Measurements from ENCODE around the gene PSMB2. TPM values are rescaled to one million over a fixed set of nuclear protein-coding genes. Genes with fewer than 3 reads are reported as not detected.

Gene PSMB2
- total and polyA plus RNA-seq, 2 of the 8 experiments (the other 6 are each of a cell fraction or from before 2014, with no cell fraction given), result 91.4 to 101 TPM

- Histone ChIP-seq H2BK15ac (ENCODE audit: low read length) (no peak overlapping the region), H3K4me1 (replicated peaks in 1 of 4; ENCODE audit: control insufficient read depth in 3 of 4, insufficient read depth in 4 of 4, low read length in 3 of 4) (no peaks in the 10 kb centered on the region), H3K27ac (ENCODE audit: low read depth, low read length) (no peak overlapping the region), H4K20me1 (replicated peaks in 1 of 2; ENCODE audit: control insufficient read depth in 1 of 2, insufficient read depth in 2 of 2, low read length in 2 of 2) (no peaks in the 10 kb centered on the region), H3K79me1 (ENCODE audit: low read depth, low read length) (no peaks in the 10 kb centered on the region), H3K4me3 (ENCODE audit: extremely low read depth in 1 of 4, insufficient read depth in 2 of 4, low read depth in 3 of 4, low read length in 4 of 4) (no peak overlapping the region), H2BK120ac (replicated peaks; ENCODE audit: low read depth, low read length) (no peak overlapping the region), H3K4ac (replicated peaks; ENCODE audit: insufficient read length, low read depth, low read length) (no peak overlapping the region), H3K79me2 (ENCODE audit: control insufficient read depth in 1 of 2, insufficient read depth in 2 of 2, low read length in 2 of 2) (peaks cover 0 to 3% of the 10 kb centered on the region in 2 experiments; a peak in 2 of 4 replicates), H3K9ac (replicated peaks in 1 of 4; ENCODE audit: extremely low read depth in 1 of 4, low read depth in 3 of 4, low read length in 3 of 4) (no peak overlapping the region), H4K91ac (replicated peaks; ENCODE audit: insufficient read length, low read length) (no peak overlapping the region), H3K56ac (replicated peaks; ENCODE audit: insufficient read length, low read depth, low read length) (no peak overlapping the region), H4K8ac (ENCODE audit: extremely low read depth, insufficient read depth, low read length) (no peak overlapping the region), H3K18ac (ENCODE audit: extremely low read depth, low read length) (no peak overlapping the region), H4K5ac (ENCODE audit: insufficient read length, low read depth, low read length) (no peak overlapping the region), H3K14ac (ENCODE audit: insufficient read length) (no peak overlapping the region), H3K4me2 (ENCODE audit: insufficient read depth in 1 of 2, low read depth in 2 of 2, low read length in 2 of 2) (no peak overlapping the region), H2BK20ac (ENCODE audit: low read length) (no peak overlapping the region), H3K23me2 (ENCODE audit: low read depth, low read length) (peaks cover 2% of the 10 kb centered on the region; the same call in 1 of the 2 replicates), H2AK5ac (ENCODE audit: low read depth, low read length) (no peak overlapping the region), H2AFZ (ENCODE audit: low read length) (no peak overlapping the region), H3K27me3 (replicated peaks in 1 of 4; ENCODE audit: control insufficient read depth in 3 of 4, extremely low read depth in 1 of 4, insufficient read depth in 3 of 4, low read length in 3 of 4) (no peaks in the 10 kb centered on the region), H2BK5ac (ENCODE audit: low read depth, low read length) (no peak overlapping the region), H3K9me3 (ENCODE audit: insufficient read depth in 2 of 2, low read depth in 1 of 2, low read length in 1 of 2) (no peaks in the 10 kb centered on the region), H3K36me3 (ENCODE audit: control insufficient read depth in 2 of 4, insufficient read depth in 4 of 4, low read length in 3 of 4) (no peaks in the 10 kb centered on the region), H2BK12ac (ENCODE audit: low read depth, low read length) (no peak overlapping the region), H3K23ac (ENCODE audit: insufficient read length) (no peak overlapping the region)
- peak in 2 of 3 experiments; percentile 23 to 48; a peak in 1 of 4 replicates for TF ChIP-seq CTCF (IDR thresholded peaks at IDR 0.05; ENCODE audit: control extremely low read depth in 1 of 3, insufficient read depth in 1 of 3, low read depth in 1 of 3, low read length in 3 of 3)
- TF ChIP-seq BRCA1 (IDR thresholded peaks at IDR 0.05; ENCODE audit: low read depth, low read length), result no peak
- no peak for TF ChIP-seq ATF2 (IDR thresholded peaks at IDR 0.05; ENCODE audit: low read length)
- no peak for TF ChIP-seq RBBP5 (IDR thresholded peaks at IDR 0.05; ENCODE audit: borderline replicate concordance, low read depth, low read length)
- peak; percentile 32 to 48 for TF ChIP-seq RAD21 (IDR thresholded peaks at IDR 0.05 in 1 of 2, conservative IDR thresholded peaks at IDR 0.05 in 1 of 2; ENCODE audit: low read depth in 2 of 2, low read length in 2 of 2)
- no peak for TF ChIP-seq KDM5A (IDR thresholded peaks at IDR 0.05; ENCODE audit: low read length)
- TF ChIP-seq SIN3A (conservative IDR thresholded peaks at IDR 0.05 in 1 of 2, IDR thresholded peaks at IDR 0.05 in 1 of 2; ENCODE audit: low read depth in 1 of 2, low read length in 2 of 2), result no peak
- TF ChIP-seq CBX8 (IDR thresholded peaks at IDR 0.05; ENCODE audit: borderline replicate concordance, low read depth, low read length), result no peak
- DNase-seq (ENCODE audit: low read depth in 1 of 2, low spot score in 2 of 2) (no peak), FAIRE-seq (no peak)
- 37% methylated on average over 3 of the region's 3 CpGs; no CpG with 5 or more reads in 1 of the 2 experiments for WGBS, 2 experiments (ENCODE audit: extremely low coverage in 1 of 2, insufficient coverage in 1 of 2, insufficient read length in 1 of 2, insufficient replicate concordance in 2 of 2, low coverage in 1 of 2, low lambda C conversion rate in 2 of 2, missing lambda C conversion rate in 1 of 2)
- CTCF ChIA-PET (ENCODE audit: partially characterized antibody), result interaction anchor here (0.6 to 4.5 kb wide), 20 partner anchors 9 to 179 kb away, joined by 3 to 26 read pairs (median 6); partner anchors contain the start of genes C1orf216 and TFAP2E
- POLR2A ChIA-PET (ENCODE audit: partially characterized antibody), result interaction anchor here (1.2 kb wide), 2 partner anchors 61 to 64 kb away, joined by 3 read pairs; no protein-coding TSS in a partner anchor
These were observed 4.7 kb upstream of the PSMB2 start for GRCh38 chr1:35646043-35646442.

All from H1 (cell line).